Mesendoderm (in vitro differentiated cells): ENCODE measurements around the gene HACD1.

Experiments
- DNase-seq: peaks from one replicate; pipeline ENCODE4 v3.0.0; 2013
- H2AK5ac ChIP-seq: 2 replicates; pipeline ENCODE4 v1.6.1; 2013; ENCODE audit warnings: low read length, inconsistent platforms
- H2BK120ac ChIP-seq: 2 replicates; pipeline ENCODE4 v1.6.1; 2013; ENCODE audit warnings: low read depth, mild to moderate bottlenecking, low read length, moderate library complexity, mixed read lengths
- H2BK15ac ChIP-seq: replicated peaks from 2 replicates; pipeline ENCODE4 v1.6.1; 2013; ENCODE audit warnings: low read depth, mild to moderate bottlenecking, moderate library complexity
- H2BK5ac ChIP-seq: 2 replicates; pipeline ENCODE4 v1.6.1; 2013; ENCODE audit warnings: low read length, inconsistent platforms
- H3K18ac ChIP-seq: 2 replicates; pipeline ENCODE4 v1.6.1; 2013; ENCODE audit warnings: mild to moderate bottlenecking, low read length, mixed read lengths
- H3K23ac ChIP-seq: one replicate; pipeline ENCODE4 v1.6.1; 2013; ENCODE audit warnings: low read length
- H3K27ac ChIP-seq: 2 replicates; pipeline ENCODE4 v1.5.1; 2013; ENCODE audit warnings: low read depth, mild to moderate bottlenecking, inconsistent platforms, low read length, moderate library complexity
- H3K27me3 ChIP-seq: 2 replicates; pipeline ENCODE4 v1.6.1; 2013; ENCODE audit warnings: low read length, control low read depth, mild to moderate bottlenecking, inconsistent platforms; ENCODE audit not compliant: insufficient read depth, poor library complexity
- H3K36me3 ChIP-seq: 2 replicates; pipeline ENCODE4 v1.6.1; 2013; ENCODE audit warnings: low read length, inconsistent platforms; ENCODE audit not compliant: control insufficient read depth, insufficient read depth
- H3K4ac ChIP-seq: one replicate; pipeline ENCODE4 v1.6.1; 2013; ENCODE audit warnings: low read depth, mild to moderate bottlenecking, low read length, moderate library complexity
- H3K4me1 ChIP-seq: 2 replicates; pipeline ENCODE4 v1.6.1; 2013; ENCODE audit warnings: low read depth, low read length, inconsistent platforms; ENCODE audit not compliant: control insufficient read depth
- H3K4me2 ChIP-seq: 2 replicates; pipeline ENCODE4 v1.6.1; 2013; ENCODE audit warnings: low read length
- H3K4me3 ChIP-seq: 2 replicates; pipeline ENCODE4 v1.5.1; 2013; ENCODE audit warnings: mild to moderate bottlenecking, low read length
- H3K56ac ChIP-seq: one replicate; pipeline ENCODE4 v1.6.1; 2013; ENCODE audit warnings: low read length
- H3K79me1 ChIP-seq: 2 replicates; pipeline ENCODE4 v1.6.1; 2013; ENCODE audit warnings: low read length, inconsistent platforms
- H3K79me2 ChIP-seq: 2 replicates; pipeline ENCODE4 v1.6.1; 2013; ENCODE audit warnings: mild to moderate bottlenecking, low read length; ENCODE audit not compliant: control insufficient read depth, insufficient read depth
- H3K9ac ChIP-seq: 2 replicates; pipeline ENCODE4 v1.6.1; 2013; ENCODE audit warnings: low read length, inconsistent platforms
- H4K5ac ChIP-seq: one replicate; pipeline ENCODE4 v1.6.1; 2013; ENCODE audit warnings: low read length
- H4K8ac ChIP-seq: one replicate; pipeline ENCODE4 v1.6.1; 2013; ENCODE audit warnings: low read depth, mild to moderate bottlenecking, control low read depth, low read length, moderate library complexity
- WGBS: extraction: QIAGEN DNeasy Blood & Tissue Kit; methylation state at CpG from one replicate; pipeline ENCODE4 v1.1.7; 2013; ENCODE audit warnings: low lambda C conversion rate, missing lambda C conversion rate; ENCODE audit not compliant: insufficient coverage; ENCODE audit errors: extremely low coverage; 5-methylcytosine and 5-hydroxymethylcytosine counted together

HACD1 gene

GRCh38 chr10:17645621-17646345, 28.6 kb upstream of the HACD1 start:
- H3K18ac ChIP-seq = no peak overlapping the region
- no peaks in the 10 kb centered on the region for H3K36me3 ChIP-seq
- no peak for DNase-seq
- H4K8ac ChIP-seq = no peak overlapping the region
- peaks cover 12% of the 10 kb centered on the region for H3K79me1 ChIP-seq
- no peak overlapping the region for H2BK15ac ChIP-seq
- peaks cover 3% of the 10 kb centered on the region for H3K4me1 ChIP-seq
- H3K27ac ChIP-seq = no peak overlapping the region
- no peak overlapping the region for H3K56ac ChIP-seq
- no peak overlapping the region for H2BK120ac ChIP-seq
- H3K4me2 ChIP-seq = no peak overlapping the region
- no peak overlapping the region for H2BK5ac ChIP-seq
- no peak overlapping the region for H2AK5ac ChIP-seq
- no peak overlapping the region for H3K4ac ChIP-seq
- no CpG with 5 or more reads among the region's 6 CpGs for WGBS
- no peaks in the 10 kb centered on the region for H3K27me3 ChIP-seq
- H3K23ac ChIP-seq = no peak overlapping the region
- H4K5ac ChIP-seq = no peak overlapping the region
- peak overlapping the region; percentile 14 for H3K9ac ChIP-seq
- H3K4me3 ChIP-seq = no peak overlapping the region
- H3K79me2 ChIP-seq = peaks cover 59% of the 10 kb centered on the region

GRCh38 chr10:17644485-17644943, 27.3 kb upstream of the HACD1 start:
- no peak overlapping the region for H4K8ac ChIP-seq
- H2BK5ac ChIP-seq = no peak overlapping the region
- peak overlapping the region; percentile 68 for H3K4me2 ChIP-seq
- H3K56ac ChIP-seq = peak overlapping the region; percentile 99
- peak overlapping the region; percentile 92 for H3K9ac ChIP-seq
- no peak overlapping the region for H3K18ac ChIP-seq
- H3K79me2 ChIP-seq = peaks cover 51% of the 10 kb centered on the region
- H3K4me1 ChIP-seq = peaks cover 3% of the 10 kb centered on the region
- no peaks in the 10 kb centered on the region for H3K27me3 ChIP-seq
- peak overlapping the region; percentile 57 for H3K4ac ChIP-seq
- no peaks in the 10 kb centered on the region for H3K36me3 ChIP-seq
- H3K23ac ChIP-seq = no peak overlapping the region
- H3K4me3 ChIP-seq = peak overlapping the region; percentile 93
- WGBS = no CpG with 5 or more reads among the region's 9 CpGs
- H2AK5ac ChIP-seq = no peak overlapping the region
- peak overlapping the region; percentile 45 for H3K27ac ChIP-seq
- no peak for DNase-seq
- no peak overlapping the region for H2BK120ac ChIP-seq
- peaks cover 12% of the 10 kb centered on the region for H3K79me1 ChIP-seq
- no peak overlapping the region for H4K5ac ChIP-seq
- no peak overlapping the region for H2BK15ac ChIP-seq

DNA sequence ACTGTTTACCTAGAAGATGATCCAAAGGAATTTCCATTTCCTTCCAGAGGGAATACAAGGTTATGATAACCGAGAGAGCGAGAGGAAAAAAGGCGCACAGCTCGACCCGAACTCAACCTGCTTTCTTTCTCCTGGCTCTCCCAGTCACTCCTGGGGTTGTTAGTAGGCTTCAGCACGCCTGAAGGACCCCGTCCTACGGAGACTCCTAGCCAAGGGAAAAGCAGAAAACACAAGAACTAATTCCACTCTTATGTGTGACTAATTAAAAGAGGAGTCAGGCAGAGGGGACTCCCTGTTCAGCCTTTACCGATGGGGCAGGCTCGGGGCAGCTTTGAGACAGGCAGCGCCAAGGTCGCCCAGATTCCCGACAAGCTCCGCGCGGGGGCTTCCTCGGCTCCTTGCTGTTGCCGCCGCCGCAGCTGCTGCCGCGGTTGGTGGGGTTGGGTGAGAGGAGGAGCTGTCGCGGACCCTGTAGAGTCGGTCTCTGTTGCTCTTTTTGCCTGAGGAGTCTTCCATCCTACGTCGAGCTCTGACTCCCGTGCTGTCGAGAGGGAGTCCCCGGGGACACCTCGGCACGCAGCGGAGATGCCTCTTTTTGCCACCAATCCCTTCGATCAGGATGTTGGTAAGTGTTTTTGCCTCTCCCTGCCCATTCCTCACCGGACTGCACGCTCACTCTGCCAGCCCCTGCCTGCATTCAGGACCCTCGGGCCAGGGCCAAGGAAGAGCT, 26.7 kb upstream of the HACD1 start, which contains the start of gene STAM:
STAM (plus strand) TSS at position 397 of the 730 bp plus-strand sequence; CDS start at position 586, 189 bp downstream.
- no peak within 1 kb of the TSS for H4K5ac ChIP-seq
- DNase-seq = peak; percentile 96
- H3K79me2 ChIP-seq = peaks cover 48% of the 10 kb centered on the region
- WGBS = no CpG with 5 or more reads among the region's 37 CpGs
- H3K4me2 ChIP-seq = peak within 1 kb of the TSS; percentile 68
- no peak within 1 kb of the TSS for H2BK15ac ChIP-seq
- peak within 1 kb of the TSS; percentile 57 for H3K4ac ChIP-seq
- H3K56ac ChIP-seq = peak within 1 kb of the TSS; percentile 99
- peak within 1 kb of the TSS; percentile 45 for H3K27ac ChIP-seq
- H3K27me3 ChIP-seq = no peaks in the 10 kb centered on the region
- H3K9ac ChIP-seq = peak within 1 kb of the TSS; percentile 98
- H3K23ac ChIP-seq = no peak within 1 kb of the TSS
- peak within 1 kb of the TSS; percentile 97 for H3K4me3 ChIP-seq
- peaks cover 3% of the 10 kb centered on the region for H3K4me1 ChIP-seq
- H3K36me3 ChIP-seq = no peaks in the 10 kb centered on the region
- peaks cover 10% of the 10 kb centered on the region for H3K79me1 ChIP-seq
- no peak within 1 kb of the TSS for H2AK5ac ChIP-seq
- no peak within 1 kb of the TSS for H4K8ac ChIP-seq
- no peak within 1 kb of the TSS for H3K18ac ChIP-seq
- H2BK5ac ChIP-seq = peak within 1 kb of the TSS; percentile 91
- H2BK120ac ChIP-seq = no peak within 1 kb of the TSS

DNA sequence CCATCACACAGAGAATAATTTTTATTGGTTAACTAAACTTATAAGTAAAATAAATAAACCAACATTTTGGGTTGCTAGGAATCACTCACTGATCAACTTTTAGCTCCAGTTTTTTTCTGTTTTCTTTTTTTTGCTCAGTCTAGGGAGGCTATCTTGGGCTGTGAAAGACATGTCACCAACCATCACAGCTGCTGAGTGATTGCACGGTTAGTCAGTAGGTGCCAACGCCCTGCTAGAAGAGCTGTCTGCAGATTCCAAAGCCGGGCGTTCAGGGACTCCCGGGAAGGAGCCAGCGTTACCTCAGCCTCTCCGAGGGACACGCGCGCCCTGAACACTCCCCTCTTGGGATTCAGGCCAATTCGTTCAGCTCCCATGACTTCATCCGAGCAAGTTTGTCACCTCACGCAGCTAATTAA, 26.2 kb upstream of the HACD1 start:
- Histone ChIP-seq H3K56ac (peak overlapping the region; percentile 98), H3K79me1 (peaks cover 9% of the 10 kb centered on the region), H2AK5ac (no peak overlapping the region), H3K4me1 (peaks cover 3% of the 10 kb centered on the region), H3K27me3 (no peaks in the 10 kb centered on the region), H3K9ac (peak overlapping the region; percentile 98), H3K79me2 (peaks cover 42% of the 10 kb centered on the region), H4K8ac (no peak overlapping the region), H4K5ac (no peak overlapping the region), H3K23ac (no peak overlapping the region), H3K4ac (no peak overlapping the region), H2BK120ac (no peak overlapping the region), H3K18ac (no peak overlapping the region), H3K4me3 (peak overlapping the region; percentile 97), H3K4me2 (peak overlapping the region; percentile 51), H2BK15ac (no peak overlapping the region), H3K36me3 (no peaks in the 10 kb centered on the region), H3K27ac (peak overlapping the region; percentile 7), H2BK5ac (peak overlapping the region; percentile 62)
- WGBS = no CpG with 5 or more reads among the region's 13 CpGs
- peak; percentile 83 for DNase-seq

DNA sequence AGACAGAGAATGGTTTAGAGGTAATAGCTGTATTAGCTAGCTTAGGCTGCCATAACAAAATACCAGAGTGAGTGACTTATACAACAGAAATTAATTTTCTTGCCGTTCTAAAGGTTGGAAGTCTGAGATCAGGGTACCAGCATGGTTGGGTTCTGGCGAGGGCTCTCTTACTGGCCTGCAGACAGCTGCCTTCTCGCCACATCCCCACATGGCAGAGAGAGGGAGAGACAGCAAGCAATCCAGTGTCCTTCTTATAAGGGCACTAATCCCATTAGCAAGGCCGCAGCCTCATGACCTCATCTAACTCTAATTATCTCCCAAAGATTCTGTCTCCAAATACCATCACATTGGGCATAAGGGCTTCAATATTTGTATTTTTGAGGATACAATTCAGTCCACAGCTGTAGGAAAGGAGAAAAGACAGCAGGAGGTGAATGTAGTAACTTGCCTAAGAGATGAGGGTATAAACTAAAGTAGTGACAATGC, 23.2 kb upstream of the HACD1 start:
- Histone ChIP-seq H3K4ac (no peak overlapping the region), H3K23ac (no peak overlapping the region), H3K27me3 (no peaks in the 10 kb centered on the region), H3K4me1 (no peaks in the 10 kb centered on the region), H3K9ac (no peak overlapping the region), H3K79me1 (peaks cover 3% of the 10 kb centered on the region), H3K27ac (no peak overlapping the region), H2BK15ac (no peak overlapping the region), H4K5ac (no peak overlapping the region), H3K56ac (no peak overlapping the region), H3K4me3 (no peak overlapping the region), H4K8ac (no peak overlapping the region), H3K79me2 (peaks cover 18% of the 10 kb centered on the region), H3K4me2 (no peak overlapping the region), H3K36me3 (no peaks in the 10 kb centered on the region), H2BK120ac (no peak overlapping the region), H3K18ac (no peak overlapping the region), H2AK5ac (no peak overlapping the region), H2BK5ac (no peak overlapping the region)
- no CpG with 5 or more reads among the region's 4 CpGs for WGBS
- no peak for DNase-seq
